ENCODE results near the gene PXMP4.

PXMP4 gene

DNA sequence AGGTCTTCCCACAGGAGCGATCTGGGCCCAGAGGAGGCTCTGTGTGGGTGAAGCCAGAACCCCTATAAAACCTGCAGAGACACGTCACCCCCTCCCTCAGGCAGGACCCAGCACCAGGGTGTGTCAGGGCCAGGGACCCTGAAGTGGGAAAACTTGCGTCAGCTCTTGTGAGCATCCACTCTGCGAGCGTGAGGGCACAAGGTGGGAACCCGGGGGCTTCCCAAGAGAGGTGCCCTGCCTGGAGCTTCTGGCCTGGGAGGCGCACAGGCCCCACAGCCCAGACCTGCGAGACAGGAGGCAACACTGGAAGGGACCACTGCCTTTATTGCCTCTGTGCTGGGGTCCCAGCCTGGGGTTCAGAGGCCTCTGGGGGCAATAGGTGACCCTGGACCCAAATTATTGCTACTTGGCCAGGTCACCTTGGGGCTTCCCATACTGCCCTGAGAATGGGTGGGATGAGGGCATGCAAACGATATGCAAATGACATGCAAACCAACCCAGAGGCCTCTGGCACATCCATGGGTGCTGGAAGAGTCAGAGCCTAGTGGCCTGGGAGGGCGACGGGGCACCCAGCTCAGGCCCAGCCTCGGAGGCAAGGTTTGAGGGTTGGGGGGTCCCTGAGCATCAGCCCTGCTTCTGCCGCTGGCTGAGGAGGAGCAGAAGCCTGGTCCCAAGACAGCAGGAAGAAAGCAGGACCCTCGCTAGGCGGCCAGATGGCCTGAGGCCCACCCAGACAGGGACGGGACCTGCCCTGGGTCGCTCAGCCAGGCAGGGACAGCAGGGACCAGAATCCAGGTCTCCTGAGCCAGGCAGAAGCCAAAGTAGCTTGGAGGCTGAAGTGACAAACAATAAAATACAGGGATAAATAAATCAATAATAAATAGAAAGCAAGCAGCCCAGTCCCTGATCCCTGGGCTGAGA is 63.1 kb downstream of the PXMP4 start:
- H3K4me3 ChIP-seq (ENCODE audit: low read depth, low read length): no peak overlapping the region

DNA sequence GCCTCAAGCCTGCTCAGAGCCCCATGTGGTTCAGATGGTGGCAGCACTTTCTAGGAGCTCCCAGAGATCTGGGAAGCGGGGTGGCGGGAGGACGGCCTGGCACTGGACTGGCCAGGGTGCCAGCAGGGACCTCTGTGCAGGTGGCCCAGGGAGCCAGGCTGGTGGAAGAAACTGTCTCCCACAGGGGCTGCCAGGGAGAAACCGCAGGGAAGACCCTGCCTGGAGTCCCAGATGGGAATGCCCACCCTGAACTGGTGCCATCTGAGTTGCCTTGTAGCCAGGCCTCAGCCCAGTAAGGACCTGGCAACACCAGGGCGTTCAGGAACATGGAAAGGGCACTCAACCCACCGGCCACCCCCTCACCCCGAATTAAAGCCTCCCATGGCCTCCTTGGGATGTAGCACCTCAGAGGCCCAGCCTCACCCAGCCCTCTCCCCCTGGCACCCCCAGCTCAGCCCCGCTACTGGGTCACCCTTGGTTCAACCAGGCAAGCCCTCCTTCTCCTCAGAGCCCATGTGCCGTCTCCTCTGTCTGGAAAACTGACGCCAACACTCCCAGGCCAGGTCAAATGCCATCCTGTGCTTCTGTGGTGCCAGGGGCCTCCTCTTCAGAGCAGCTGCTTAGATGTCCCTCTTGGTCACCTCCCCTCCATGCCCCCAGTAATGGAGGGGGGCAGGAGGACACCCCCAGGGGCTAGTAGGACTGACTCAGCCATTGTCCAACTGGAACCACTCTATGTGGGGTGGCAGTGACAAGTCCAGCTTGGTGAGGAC is 63.9 kb downstream of the PXMP4 start:
- no peak overlapping the region for H3K4me3 ChIP-seq (ENCODE audit: low read depth, low read length)

DNA sequence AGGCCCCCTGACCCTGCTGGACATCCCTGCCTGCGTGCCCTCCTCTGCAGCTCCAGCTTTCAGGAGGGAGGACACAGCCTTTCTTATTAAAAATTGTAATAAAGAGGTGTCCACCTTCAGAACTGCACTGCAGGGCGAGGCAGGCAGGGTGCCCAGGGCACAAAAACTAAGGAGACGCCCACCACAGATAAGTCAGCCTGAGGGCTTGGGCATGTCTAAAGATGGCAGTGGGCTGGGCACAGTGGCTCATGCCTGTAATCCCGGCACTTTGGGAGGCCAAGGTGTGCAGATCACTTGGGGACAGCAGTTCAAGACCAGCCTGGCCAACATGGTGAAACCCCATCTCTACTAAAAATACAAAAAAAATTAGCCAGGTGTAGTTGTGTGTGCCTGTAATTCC is 64.9 kb downstream of the PXMP4 start:
- H3K4me3 ChIP-seq (ENCODE audit: low read depth, low read length): no peak overlapping the region

DNA sequence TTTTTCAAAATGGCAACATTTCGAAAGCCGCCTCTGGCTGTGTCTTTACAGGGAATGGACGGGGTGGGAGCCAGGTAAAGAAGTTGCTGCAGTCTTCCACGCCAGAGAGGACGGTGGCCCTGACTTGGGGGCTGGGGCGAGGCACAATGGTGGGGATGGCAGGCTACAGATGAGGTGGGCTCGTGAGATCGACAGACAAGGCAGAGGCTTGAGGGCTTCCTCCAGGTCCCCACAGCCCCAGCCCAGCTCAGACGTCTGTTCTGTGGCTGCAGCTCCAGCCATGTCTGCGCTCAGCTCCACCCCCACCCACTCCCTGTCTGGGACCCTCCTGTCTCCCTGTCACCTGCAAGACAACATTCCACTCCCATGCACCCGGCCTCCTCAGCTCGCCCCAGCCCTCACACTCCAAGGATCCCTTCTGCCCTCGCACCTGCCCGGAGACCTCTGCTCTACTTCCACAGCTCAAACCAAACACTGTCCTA is 65.4 kb downstream of the PXMP4 start:
- no peak overlapping the region for H3K4me3 ChIP-seq (ENCODE audit: low read depth, low read length)

DNA sequence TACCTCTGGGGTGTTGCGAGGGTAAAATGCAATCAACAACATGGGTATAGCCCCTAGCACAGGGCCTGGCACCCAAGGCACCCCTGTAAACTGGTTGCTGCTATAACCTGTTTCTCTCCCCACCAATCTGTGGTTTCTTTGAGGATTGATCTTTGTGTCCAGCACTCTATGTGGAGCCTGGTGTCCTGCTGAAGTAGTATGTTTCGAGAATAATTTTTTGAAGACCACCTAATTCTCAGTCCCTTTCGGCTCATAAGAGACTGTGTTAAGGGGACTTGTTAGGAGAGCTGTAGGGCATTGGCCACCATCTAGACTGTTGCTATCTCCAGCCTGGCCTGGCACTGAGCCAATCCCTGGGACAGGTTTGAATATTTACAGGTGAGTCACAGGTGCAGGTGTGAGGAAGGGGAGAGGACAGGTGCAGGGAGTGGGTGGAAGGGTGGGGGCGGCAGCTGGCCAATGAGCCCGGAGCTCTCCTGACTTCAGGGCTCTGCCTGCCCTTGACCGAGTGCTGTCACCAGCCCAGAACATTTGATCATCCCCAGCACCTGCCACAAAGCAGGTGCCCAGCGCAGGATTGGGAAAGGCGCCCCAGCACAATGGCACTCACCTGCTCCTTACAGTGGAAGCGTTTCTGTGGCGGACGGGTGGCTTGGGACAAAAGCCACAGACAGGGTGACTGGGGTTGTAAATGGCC is 66.1 kb downstream of the PXMP4 start:
- no peak overlapping the region for H3K4me3 ChIP-seq (ENCODE audit: low read depth, low read length)

DNA sequence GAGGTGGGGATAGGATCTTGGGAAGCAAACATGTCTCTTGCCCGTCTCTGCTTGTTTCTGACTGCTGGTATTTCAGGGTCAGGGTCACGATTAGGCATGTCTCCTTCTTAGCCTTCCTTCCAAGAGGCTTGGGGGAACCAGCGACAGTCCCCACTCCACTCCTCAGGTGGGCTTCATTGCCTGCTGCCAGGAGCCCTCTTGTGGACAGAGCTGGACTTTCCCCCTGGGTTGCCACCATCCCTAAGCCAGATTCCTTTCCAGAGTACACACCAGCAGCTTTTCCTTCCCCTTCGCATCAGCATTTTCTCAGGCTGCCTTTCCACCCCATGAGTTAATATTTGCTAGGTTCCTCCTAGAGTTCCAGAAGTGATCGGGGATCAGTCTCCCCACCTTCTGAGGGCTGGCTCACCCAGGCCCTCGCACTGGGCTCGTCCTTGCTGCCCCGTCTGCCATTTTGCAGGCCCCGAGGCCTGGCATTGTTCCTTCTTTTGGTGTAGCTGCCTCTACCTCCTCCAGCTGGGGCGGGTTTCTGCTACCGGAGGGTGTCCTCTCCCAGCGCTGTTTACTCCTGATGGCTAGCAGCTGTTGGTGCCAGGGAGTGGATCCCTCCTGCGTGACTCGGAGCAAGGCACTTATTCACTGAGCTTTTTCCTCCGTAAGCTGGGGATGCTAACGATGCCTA is 66.8 kb downstream of the PXMP4 start:
- no peak overlapping the region for H3K4me3 ChIP-seq (ENCODE audit: low read depth, low read length)

All from iPS-11a (cell line).